ENCODE results near the gene KIZ.

DNA sequence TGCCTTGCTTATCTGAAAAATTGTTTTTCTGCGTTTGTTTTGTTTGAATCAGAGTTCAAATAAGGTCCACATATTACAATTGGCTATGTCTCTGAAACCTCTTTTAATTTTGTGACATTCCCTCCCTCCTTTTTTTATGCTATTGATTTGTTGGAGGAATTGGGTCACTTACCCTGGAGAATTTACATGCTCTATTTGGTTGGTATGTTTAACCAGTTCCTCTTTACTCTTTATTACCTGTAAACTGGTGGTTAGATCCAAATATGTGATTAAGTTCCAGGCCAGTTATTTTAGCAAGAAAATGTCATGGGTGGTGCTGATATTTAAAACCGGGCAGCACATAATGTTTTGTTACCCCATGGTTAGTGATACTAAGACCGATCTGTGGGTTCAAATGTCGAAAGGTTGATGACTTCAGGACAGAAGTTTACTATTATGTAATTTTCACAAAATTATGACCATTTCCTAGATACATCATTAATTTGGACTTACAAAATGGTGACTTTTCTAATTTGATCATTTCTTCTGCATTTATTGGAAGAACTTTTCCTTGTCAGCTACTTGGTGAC lies 77.3 kb downstream of the KIZ start:
- TF ChIP-seq, protein P1, sequence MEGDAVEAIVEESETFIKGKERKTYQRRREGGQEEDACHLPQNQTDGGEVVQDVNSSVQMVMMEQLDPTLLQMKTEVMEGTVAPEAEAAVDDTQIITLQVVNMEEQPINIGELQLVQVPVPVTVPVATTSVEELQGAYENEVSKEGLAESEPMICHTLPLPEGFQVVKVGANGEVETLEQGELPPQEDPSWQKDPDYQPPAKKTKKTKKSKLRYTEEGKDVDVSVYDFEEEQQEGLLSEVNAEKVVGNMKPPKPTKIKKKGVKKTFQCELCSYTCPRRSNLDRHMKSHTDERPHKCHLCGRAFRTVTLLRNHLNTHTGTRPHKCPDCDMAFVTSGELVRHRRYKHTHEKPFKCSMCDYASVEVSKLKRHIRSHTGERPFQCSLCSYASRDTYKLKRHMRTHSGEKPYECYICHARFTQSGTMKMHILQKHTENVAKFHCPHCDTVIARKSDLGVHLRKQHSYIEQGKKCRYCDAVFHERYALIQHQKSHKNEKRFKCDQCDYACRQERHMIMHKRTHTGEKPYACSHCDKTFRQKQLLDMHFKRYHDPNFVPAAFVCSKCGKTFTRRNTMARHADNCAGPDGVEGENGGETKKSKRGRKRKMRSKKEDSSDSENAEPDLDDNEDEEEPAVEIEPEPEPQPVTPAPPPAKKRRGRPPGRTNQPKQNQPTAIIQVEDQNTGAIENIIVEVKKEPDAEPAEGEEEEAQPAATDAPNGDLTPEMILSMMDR (IDR thresholded peaks at IDR 0.05; ENCODE audit: poor library complexity): no peak
- TF ChIP-seq EZH2 (IDR thresholded peaks at IDR 0.05; ENCODE audit: borderline replicate concordance): no peak
